Suprapubic skin (tissue), 4 donors: ENCODE results near the gene PHF20.

Source experiments
- CTCF ChIP-seq, 2 donors: fragments of 200-600 bp in 1 of 2; fragments of 450-650 bp in 1 of 2; sonication (generic) in 1 of 2; IDR thresholded peaks; one replicate each; pipeline ENCODE4 v1.5.1; 2016 to 2019; ENCODE audit warnings: antibody characterized with exemption in 2 of 2, mild to moderate bottlenecking in 1 of 2, moderate library complexity in 1 of 2
- EP300 ChIP-seq: sonication (generic); formaldehyde crosslinking; IDR thresholded peaks from one replicate; pipeline ENCODE4 v1.6.1; 2017; ENCODE audit warnings: antibody characterized with exemption
- POLR2AphosphoS5 ChIP-seq, 3 donors: sonication (generic); formaldehyde crosslinking; IDR thresholded peaks; one replicate each; pipeline ENCODE4 v1.6.1; 2017; ENCODE audit warnings: antibody characterized with exemption in 3 of 3

GRCh38 chr20:35978041-35978513 is 206.3 kb downstream of the PHF20 start:
- TF ChIP-seq CTCF (IDR thresholded peaks at IDR 0.05) (no peak), EP300 (no peak), POLR2AphosphoS5 (IDR thresholded peaks at IDR 0.05) (no peak)
